ENCODE measurements around the gene CLMN. TPM values are rescaled to one million over a fixed set of nuclear protein-coding genes. Genes with fewer than 3 reads are reported as not detected.

The CLMN gene
- total and polyA plus RNA-seq, 2 of the 13 experiments (the other 11 are each of a cell fraction or from before 2014, with no cell fraction given) = 15.1 to 16.7 TPM

DNA sequence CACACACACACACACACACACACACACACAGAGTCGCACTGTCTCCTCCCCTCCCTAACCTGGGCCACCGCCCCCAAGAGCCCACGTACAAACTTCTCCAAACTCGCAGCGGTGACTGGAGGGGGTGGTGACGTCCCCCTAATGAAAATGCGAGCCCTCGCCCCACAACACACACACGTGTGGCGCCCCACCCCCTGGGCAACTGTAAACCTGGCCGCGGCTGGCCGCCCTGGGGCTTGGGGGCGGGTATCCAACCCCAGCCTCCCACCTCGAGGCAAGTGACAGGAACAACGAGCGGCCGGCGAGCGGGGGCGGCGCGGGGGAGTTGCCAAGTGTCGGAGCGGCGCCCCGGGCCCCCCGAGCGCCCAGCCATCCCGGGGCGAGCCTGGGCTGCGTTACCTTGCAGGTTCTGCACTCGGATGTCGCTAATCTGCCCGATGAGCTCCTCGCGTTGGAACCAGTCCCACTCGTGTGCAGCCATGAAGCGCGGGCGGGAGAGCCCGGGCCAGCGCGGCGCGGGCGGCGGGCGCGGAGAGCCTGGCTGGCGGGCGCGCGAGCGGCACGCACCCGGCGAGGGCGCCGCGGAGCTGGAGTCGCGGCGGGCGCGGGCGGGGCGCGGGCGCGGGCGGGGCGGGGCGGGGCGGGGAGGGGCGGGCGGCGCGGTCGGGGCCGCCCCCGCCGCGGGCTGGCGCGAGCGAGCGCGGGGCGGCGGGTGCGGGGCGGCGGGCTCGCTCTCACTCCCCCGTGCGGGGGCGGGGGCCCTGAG is at the start of gene CLMN (continued):
- TF ChIP-seq GABPA (IDR thresholded peaks at IDR 0.05; ENCODE audit: low read depth, low read length) (no peak), GABPA (CRISPR knock-in tag; IDR thresholded peaks at IDR 0.05; ENCODE audit: low read depth) (no peak), NPAS2 (CRISPR knock-in tag; IDR thresholded peaks at IDR 0.05; ENCODE audit: borderline replicate concordance) (no peak), ATF6 (CRISPR knock-in tag; conservative IDR thresholded peaks at IDR 0.05) (no peak), ZBTB34 (CRISPR knock-in tag; IDR thresholded peaks at IDR 0.05) (no peak), GTF3A (CRISPR knock-in tag; conservative IDR thresholded peaks at IDR 0.05) (no peak), RAD21 (CRISPR knock-in tag; IDR thresholded peaks at IDR 0.05) (peak; percentile 28; the same call in 1 of the 2 replicates), ZNF746 (CRISPR knock-in tag; IDR thresholded peaks at IDR 0.05) (no peak), HDAC6 (IDR thresholded peaks at IDR 0.05; ENCODE audit: low read depth, low read length) (no peak), MZF1 (CRISPR knock-in tag; IDR thresholded peaks at IDR 0.05; ENCODE audit: borderline replicate concordance) (no peak), ZNF788 (CRISPR knock-in tag; IDR thresholded peaks at IDR 0.05; ENCODE audit: borderline replicate concordance) (no peak), THYN1 (CRISPR knock-in tag; IDR thresholded peaks at IDR 0.05; ENCODE audit: borderline replicate concordance, low read depth) (no peak), ZFP37 (CRISPR knock-in tag; IDR thresholded peaks at IDR 0.05; ENCODE audit: borderline replicate concordance) (no peak), NCOA1 (CRISPR knock-in tag; IDR thresholded peaks at IDR 0.05) (no peak)
- TF ChIP-seq, protein P1, sequence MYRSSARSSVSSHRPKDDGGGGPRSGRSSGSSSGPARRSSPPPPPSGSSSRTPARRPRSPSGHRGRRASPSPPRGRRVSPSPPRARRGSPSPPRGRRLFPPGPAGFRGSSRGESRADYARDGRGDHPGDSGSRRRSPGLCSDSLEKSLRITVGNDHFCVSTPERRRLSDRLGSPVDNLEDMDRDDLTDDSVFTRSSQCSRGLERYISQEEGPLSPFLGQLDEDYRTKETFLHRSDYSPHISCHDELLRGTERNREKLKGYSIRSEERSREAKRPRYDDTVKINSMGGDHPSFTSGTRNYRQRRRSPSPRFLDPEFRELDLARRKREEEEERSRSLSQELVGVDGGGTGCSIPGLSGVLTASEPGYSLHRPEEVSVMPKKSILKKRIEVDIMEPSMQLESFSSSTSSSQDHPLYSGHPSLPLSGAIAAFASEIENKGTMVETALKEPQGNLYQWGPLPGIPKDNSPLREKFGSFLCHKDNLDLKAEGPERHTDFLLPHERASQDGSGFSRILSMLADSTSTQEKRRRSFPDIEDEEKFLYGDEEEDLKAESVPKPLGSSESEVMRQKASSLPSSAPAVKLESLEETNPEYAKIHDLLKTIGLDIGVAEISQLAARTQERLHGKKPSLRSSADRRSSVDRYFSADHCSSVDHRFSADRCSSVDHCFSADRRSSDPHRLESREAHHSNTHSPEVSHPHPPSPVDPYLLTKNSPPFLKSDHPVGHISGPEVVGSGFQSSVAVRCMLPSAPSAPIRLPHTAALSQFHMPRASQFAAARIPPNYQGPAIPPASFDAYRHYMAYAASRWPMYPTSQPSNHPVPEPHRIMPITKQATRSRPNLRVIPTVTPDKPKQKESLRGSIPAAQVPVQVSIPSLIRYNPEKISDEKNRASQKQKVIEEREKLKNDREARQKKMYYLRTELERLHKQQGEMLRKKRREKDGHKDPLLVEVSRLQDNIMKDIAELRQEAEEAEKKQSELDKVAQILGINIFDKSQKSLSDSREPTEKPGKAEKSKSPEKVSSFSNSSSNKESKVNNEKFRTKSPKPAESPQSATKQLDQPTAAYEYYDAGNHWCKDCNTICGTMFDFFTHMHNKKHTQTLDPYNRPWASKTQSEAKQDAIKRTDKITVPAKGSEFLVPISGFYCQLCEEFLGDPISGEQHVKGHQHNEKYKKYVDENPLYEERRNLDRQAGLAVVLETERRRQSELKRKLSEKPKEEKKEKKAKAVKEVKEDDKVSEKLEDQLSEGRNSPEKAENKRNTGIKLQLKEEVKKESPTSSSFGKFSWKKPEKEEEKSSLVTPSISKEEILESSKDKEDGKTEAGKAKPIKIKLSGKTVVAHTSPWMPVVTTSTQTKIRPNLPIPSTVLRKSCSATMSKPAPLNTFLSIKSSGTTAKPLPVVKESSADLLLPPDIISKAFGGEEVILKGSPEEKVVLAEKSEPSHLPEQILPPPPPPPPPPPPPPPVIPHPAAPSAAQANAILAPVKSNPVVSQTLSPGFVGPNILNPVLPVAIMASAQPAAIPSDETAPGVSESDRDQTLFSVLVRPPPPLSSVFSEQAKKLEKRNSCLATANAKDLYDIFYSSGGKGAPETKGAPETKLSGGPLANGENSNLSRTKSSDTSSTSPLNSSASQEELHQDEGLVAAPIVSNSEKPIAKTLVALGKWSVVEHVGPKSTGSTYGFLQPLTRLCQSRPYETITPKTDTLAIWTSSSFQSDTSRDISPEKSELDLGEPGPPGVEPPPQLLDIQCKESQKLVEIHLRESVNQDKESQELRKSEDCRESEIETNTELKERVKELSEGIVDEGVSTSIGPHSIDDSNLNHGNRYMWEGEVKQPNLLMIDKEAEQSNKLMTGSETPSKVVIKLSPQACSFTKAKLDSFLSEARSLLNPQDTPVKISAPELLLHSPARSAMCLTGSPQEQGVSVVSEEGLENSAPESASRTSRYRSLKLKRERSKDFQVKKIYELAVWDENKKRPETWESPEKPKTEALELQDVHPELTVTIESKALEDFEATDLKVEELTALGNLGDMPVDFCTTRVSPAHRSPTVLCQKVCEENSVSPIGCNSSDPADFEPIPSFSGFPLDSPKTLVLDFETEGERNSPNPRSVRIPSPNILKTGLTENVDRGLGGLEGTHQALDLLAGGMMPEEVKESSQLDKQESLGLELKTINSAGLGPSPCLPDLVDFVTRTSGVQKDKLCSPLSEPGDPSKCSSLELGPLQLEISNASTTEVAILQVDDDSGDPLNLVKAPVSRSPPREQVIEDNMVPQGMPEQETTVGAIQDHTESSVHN (CRISPR knock-in tag; IDR thresholded peaks at IDR 0.05) = no peak
- TF ChIP-seq, protein P2, sequence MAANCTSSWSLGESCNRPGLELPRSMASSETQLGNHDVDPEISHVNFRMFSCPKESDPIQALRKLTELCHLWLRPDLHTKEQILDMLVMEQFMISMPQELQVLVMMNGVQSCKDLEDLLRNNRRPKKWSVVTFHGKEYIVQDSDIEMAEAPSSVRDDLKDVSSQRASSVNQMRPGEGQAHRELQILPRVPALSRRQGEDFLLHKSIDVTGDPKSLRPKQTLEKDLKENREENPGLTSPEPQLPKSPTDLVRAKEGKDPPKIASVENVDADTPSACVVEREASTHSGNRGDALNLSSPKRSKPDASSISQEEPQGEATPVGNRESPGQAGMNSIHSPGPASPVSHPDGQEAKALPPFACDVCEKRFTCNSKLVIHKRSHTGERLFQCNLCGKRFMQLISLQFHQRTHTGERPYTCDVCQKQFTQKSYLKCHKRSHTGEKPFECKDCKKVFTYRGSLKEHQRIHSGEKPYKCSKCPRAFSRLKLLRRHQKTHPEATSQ (CRISPR knock-in tag; IDR thresholded peaks at IDR 0.05; ENCODE audit: borderline replicate concordance) = no peak

All from HepG2 (cell line).